ENCODE data around the gene ARPP19. TPM values are rescaled to one million over a fixed set of nuclear protein-coding genes. Genes with fewer than 3 reads are reported as not detected.
A peak's percentile ranks its signal among the peaks of the same experiment; 100 is the strongest.

Gene ARPP19
- total RNA-seq, 1 donor from 2014 or later: 220 TPM

DNA sequence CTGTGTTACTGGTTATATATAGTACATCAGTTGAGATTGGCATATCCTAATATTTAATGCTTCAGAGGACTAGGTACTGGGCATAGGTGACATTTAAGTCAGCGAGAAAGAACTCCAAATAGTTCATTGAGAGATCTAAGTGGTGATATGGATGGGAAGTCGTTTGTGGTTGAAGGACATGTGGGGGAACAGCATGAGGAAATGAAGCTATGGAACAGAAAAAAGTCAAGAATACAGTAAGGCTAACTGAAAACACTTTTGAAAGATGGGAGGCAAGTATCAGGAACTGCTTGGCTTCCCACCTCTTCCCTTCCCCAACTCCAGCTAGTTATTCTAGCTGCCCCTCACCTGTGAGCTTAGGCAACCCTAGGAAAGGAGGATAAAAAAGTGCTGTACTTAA, 36.4 kb downstream of the ARPP19 start:
- TF ChIP-seq, protein P1, sequence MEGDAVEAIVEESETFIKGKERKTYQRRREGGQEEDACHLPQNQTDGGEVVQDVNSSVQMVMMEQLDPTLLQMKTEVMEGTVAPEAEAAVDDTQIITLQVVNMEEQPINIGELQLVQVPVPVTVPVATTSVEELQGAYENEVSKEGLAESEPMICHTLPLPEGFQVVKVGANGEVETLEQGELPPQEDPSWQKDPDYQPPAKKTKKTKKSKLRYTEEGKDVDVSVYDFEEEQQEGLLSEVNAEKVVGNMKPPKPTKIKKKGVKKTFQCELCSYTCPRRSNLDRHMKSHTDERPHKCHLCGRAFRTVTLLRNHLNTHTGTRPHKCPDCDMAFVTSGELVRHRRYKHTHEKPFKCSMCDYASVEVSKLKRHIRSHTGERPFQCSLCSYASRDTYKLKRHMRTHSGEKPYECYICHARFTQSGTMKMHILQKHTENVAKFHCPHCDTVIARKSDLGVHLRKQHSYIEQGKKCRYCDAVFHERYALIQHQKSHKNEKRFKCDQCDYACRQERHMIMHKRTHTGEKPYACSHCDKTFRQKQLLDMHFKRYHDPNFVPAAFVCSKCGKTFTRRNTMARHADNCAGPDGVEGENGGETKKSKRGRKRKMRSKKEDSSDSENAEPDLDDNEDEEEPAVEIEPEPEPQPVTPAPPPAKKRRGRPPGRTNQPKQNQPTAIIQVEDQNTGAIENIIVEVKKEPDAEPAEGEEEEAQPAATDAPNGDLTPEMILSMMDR (IDR thresholded peaks at IDR 0.05; ENCODE audit: unreplicated experiment): no peak
- H3K4me3 Mint-ChIP-seq (ENCODE audit: unreplicated experiment): no peak overlapping the region
- DNase-seq (ENCODE audit: low spot score): no peak
- peaks cover 6% of the 10 kb centered on the region for H3K4me1 Mint-ChIP-seq (ENCODE audit: unreplicated experiment)
- peaks cover 13% of the 10 kb centered on the region for H3K27me3 Mint-ChIP-seq (ENCODE audit: unreplicated experiment)
- H3K36me3 Mint-ChIP-seq (ENCODE audit: low read depth, unreplicated experiment): no peaks in the 10 kb centered on the region
- no peak overlapping the region for H3K27ac Mint-ChIP-seq (ENCODE audit: unreplicated experiment)
- no peaks in the 10 kb centered on the region for H3K9me3 Mint-ChIP-seq (ENCODE audit: unreplicated experiment)

DNA sequence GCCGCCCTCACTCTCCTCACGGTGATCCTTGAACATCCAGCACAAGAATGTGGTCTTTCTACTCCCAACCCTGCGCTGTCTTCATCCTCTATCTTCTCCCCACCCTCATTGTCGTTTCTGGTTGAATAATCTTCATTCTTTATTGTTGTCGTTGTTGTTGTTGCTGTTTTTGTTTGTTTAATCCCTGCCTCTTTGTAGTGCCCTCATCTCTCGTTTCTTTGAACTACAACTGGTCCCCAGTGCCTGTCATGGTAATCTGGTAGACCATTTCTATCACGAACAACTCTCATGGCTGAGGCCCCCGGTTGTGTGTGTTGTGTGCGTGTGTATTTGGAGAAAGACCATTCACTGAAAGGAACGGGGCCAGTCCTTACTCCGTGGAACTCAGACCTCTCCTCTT, 38.9 kb downstream of the ARPP19 start:
- Mint-ChIP-seq H3K4me1 (ENCODE audit: unreplicated experiment) (peaks cover 6% of the 10 kb centered on the region), H3K27ac (ENCODE audit: unreplicated experiment) (no peak overlapping the region), H3K27me3 (ENCODE audit: unreplicated experiment) (peaks cover 16% of the 10 kb centered on the region), H3K9me3 (ENCODE audit: unreplicated experiment) (no peaks in the 10 kb centered on the region), H3K36me3 (ENCODE audit: low read depth, unreplicated experiment) (no peaks in the 10 kb centered on the region), H3K4me3 (ENCODE audit: unreplicated experiment) (peak overlapping the region; percentile 44)
- DNase-seq (ENCODE audit: low spot score): no peak
- TF ChIP-seq, protein P1 (IDR thresholded peaks at IDR 0.05; ENCODE audit: unreplicated experiment): no peak

DNA sequence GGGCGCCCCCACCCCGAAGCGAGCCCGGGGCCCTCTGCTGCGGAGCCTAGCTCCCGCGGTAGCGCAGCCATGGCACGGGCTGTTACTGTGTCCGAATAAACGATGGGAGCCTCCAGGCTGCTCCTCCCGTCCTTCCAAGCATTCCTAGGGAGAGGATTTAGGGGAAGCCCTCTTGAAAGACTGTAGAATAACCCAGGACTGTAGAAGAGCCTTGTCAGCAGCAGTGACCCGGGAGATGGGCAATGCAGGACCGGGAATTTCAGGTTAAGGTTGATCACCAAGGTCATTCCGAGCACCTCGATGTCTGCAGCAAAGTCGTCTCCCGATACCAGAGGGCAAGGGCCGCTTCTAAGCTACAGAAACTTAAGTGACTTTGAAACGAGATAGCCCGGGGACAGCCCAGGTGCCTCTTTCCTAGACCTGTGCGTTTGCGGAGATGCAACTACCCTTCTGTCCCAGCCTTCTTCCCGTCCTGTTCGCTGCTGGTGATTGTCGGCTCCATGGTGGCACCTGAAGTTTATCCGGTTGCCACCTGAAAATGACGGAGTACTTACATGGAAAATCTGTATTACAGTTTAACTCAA, 39.4 kb downstream of the ARPP19 start:
- DNase-seq (ENCODE audit: low spot score): no peak
- H3K4me1 Mint-ChIP-seq (ENCODE audit: unreplicated experiment): peaks cover 6% of the 10 kb centered on the region
- peaks cover 16% of the 10 kb centered on the region for H3K27me3 Mint-ChIP-seq (ENCODE audit: unreplicated experiment)
- no peak overlapping the region for H3K27ac Mint-ChIP-seq (ENCODE audit: unreplicated experiment)
- peak overlapping the region; percentile 44 for H3K4me3 Mint-ChIP-seq (ENCODE audit: unreplicated experiment)
- TF ChIP-seq, protein P1 (IDR thresholded peaks at IDR 0.05; ENCODE audit: unreplicated experiment): no peak
- no peaks in the 10 kb centered on the region for H3K36me3 Mint-ChIP-seq (ENCODE audit: low read depth, unreplicated experiment)
- H3K9me3 Mint-ChIP-seq (ENCODE audit: unreplicated experiment): no peaks in the 10 kb centered on the region

DNA sequence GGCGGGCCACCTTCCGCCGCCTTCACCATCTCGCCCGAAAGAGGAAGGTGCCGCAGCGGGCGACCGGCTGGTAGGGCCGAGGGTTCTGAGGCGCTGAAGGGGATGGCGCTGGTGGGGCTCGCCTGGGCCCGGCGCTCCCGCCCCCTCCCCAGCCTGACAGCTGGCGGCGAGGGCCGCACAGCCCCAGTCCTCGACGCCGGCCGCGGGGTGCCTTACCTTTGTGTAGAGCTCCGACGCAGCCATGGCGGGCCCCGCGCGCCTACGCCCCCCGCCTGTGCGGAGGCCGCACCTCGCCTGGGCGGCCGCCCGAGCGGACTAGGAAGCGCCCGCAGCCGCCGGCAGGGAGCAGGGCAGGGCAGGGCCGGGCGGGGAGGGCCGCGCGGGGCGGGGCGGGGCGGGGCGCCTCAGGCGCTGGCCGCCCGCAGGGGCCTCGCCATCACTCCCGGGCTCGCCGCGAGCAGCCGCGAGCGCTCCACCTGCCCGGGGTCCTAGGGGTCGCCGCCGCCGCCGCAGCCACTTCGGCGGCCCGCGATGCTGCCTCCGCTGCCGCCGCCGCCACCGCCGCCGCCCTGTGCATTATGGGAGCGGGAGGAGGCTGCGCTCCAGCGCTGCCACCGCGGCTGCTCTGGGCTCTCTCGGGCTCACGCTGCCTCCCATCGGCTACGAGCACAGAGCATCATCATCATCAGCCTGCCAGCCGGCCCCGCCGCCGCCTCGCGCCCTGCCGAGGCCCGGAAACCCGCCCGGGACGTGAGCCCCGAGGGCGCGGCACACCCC, 40.1 kb downstream of the ARPP19 start, which contains the start of gene MYO5A:
Gene MYO5A, minus strand, starts transcription at position 317 of the 777 bp plus-strand sequence. Its CDS starts 74 bp downstream, at position 243.
- no peak within 1 kb of the TSS for H3K27ac Mint-ChIP-seq (ENCODE audit: unreplicated experiment)
- no peaks in the 10 kb centered on the region for H3K36me3 Mint-ChIP-seq (ENCODE audit: low read depth, unreplicated experiment)
- peak; percentile 61 for DNase-seq (ENCODE audit: low spot score)
- TF ChIP-seq, protein P1 (IDR thresholded peaks at IDR 0.05; ENCODE audit: unreplicated experiment): no peak
- H3K4me3 Mint-ChIP-seq (ENCODE audit: unreplicated experiment): peak within 1 kb of the TSS; percentile 93
- H3K4me1 Mint-ChIP-seq (ENCODE audit: unreplicated experiment): peaks cover 6% of the 10 kb centered on the region
- H3K9me3 Mint-ChIP-seq (ENCODE audit: unreplicated experiment): no peaks in the 10 kb centered on the region
- peaks cover 16% of the 10 kb centered on the region for H3K27me3 Mint-ChIP-seq (ENCODE audit: unreplicated experiment)
